Renal cortical epithelial cell (primary cell): ENCODE data around the gene SELENOH. TPM values are rescaled to one million over a fixed set of nuclear protein-coding genes. Genes with fewer than 3 reads are reported as not detected.
"Not testable (repeated sequence)": the region's sequence is repeated elsewhere in the genome, so short reads cannot be mapped to it uniquely, and the experiment has no call there.

Experiments used
- DNase-seq: peaks from one replicate; pipeline ENCODE4 v3.0.0-alpha.2; 2011; ENCODE audit warnings: low read depth
- total RNA-seq: library from RNA; depleted of rRNA; stranded (reverse); fragments of >200 nt; gene quantifications from 2 replicates; pipeline ENCODE4 v1.2.3, GENCODE V29; 2014

The SELENOH gene
- 48.1 and 94.8 TPM in 2 replicates for total RNA-seq

- peak; percentile 90 for DNase-seq
Measured at GRCh38 chr11:57741132-57742086, at the start of gene SELENOH. Gene SELENOH, plus strand, starts transcription at chr11:57741491. Its CDS starts 105 bp downstream, at chr11:57741596.

GRCh38 chr11:57698843-57699365 is 42.4 kb upstream of the SELENOH start:
- no peak for DNase-seq

- DNase-seq: no peak
Measured at GRCh38 chr11:57699813-57700212, 41.5 kb upstream of the SELENOH start.

- no peak for DNase-seq
Measured at GRCh38 chr11:57700425-57700824, 40.9 kb upstream of the SELENOH start.

GRCh38 chr11:57703341-57703740 is 38.0 kb upstream of the SELENOH start:
- no peak for DNase-seq

GRCh38 chr11:57704932-57705331 is 36.4 kb upstream of the SELENOH start:
- no peak for DNase-seq

- DNase-seq: not testable (repeated sequence)
Measured at GRCh38 chr11:57705432-57705831, 35.9 kb upstream of the SELENOH start.

- DNase-seq: no peak
Measured at GRCh38 chr11:57709802-57710367, 31.4 kb upstream of the SELENOH start.

- DNase-seq: peak; percentile 91
Measured at GRCh38 chr11:57711414-57712255, 29.7 kb upstream of the SELENOH start, which contains the start of gene MED19. Gene MED19, minus strand, starts transcription at chr11:57712215. Its CDS starts 36 bp downstream, at chr11:57712179.

- DNase-seq: peak; percentile 100
Measured at GRCh38 chr11:57712256-57713150, 28.8 kb upstream of the SELENOH start, which contains the start of gene TMX2. Gene TMX2, plus strand, starts transcription at chr11:57712593. Its CDS starts 26 bp downstream, at chr11:57712619.

- no peak for DNase-seq
Measured at GRCh38 chr11:57713835-57714234, 27.5 kb upstream of the SELENOH start.

- DNase-seq: not testable (repeated sequence)
Measured at GRCh38 chr11:57716726-57717125, 24.6 kb upstream of the SELENOH start.

GRCh38 chr11:57727185-57727584 is 14.1 kb upstream of the SELENOH start:
- DNase-seq: no peak

- no peak for DNase-seq
Measured at GRCh38 chr11:57728829-57729228, 12.5 kb upstream of the SELENOH start.

GRCh38 chr11:57729479-57729878 is 11.8 kb upstream of the SELENOH start:
- DNase-seq: no peak

GRCh38 chr11:57732661-57733060 is 8.6 kb upstream of the SELENOH start:
- no peak for DNase-seq

GRCh38 chr11:57735619-57736298 is 5.5 kb upstream of the SELENOH start:
- DNase-seq: no peak

- no peak for DNase-seq
Measured at GRCh38 chr11:57742087-57742452, 779 bp downstream of the SELENOH start.

- no peak for DNase-seq
Measured at GRCh38 chr11:57744357-57744756, 3.1 kb downstream of the SELENOH start.

GRCh38 chr11:57745206-57745605 is 3.9 kb downstream of the SELENOH start:
- no peak for DNase-seq
